Measurements from ENCODE around the gene TNFRSF8. TPM values are rescaled to one million over a fixed set of nuclear protein-coding genes. Genes with fewer than 3 reads are reported as not detected.
A peak's percentile ranks its signal among the peaks of the same experiment; 100 is the strongest.

The TNFRSF8 gene
- total RNA-seq, result 1 to 10 TPM; 1.5 to 1.8 TPM

DNA sequence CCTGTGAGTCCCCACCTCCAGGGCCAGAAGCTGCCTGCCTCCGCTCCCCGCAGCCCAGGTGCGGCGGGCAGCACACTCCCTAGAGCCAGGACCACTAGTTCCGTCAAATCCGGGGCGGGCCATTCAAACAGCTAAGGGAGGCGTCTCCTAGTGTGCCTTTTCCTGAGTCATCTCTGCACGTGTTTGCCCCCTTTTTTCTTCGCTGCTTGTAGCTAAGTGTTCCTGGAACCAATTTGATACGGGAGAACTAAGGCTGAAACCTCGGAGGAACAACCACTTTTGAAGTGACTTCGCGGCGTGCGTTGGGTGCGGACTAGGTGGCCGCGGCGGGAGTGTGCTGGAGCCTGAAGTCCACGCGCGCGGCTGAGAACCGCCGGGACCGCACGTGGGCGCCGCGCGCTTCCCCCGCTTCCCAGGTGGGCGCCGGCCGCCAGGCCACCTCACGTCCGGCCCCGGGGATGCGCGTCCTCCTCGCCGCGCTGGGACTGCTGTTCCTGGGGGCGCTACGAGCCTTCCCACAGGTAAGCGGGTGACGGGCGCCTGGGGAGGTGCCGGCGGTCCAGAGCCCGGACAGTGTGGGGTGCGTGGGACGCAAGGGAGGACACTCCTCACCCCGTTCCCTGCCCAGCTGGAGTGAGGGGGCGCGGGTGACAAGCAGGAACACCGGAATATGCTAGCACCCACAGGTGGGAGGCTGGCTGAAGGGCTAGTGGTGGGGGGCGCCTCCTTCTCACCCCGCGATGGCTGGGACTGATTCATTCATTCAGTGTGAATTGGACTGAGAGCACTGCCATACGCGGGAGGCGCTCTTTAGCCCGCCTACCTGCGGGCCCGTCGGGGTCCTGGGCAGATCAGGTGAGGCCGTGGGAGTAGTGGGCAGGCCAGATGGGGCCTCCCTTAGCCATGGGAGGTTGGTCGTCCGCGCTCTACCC is at the start of gene TNFRSF8:
Gene TNFRSF8 (plus strand): TSS at position 163 of the 932 bp plus-strand sequence. CDS start 296 bp downstream, at position 459.
- TF ChIP-seq CTCF (IDR thresholded peaks at IDR 0.05), result no peak
- H3K4me1 Mint-ChIP-seq (ENCODE audit: low read depth), result peaks cover 55% of the 10 kb centered on the region
- ATAC-seq (peak; percentile 43), DNase-seq (peak; percentile 82)
- ChIA-PET POLR2A (interaction anchor here (0.8 to 6.4 kb wide), 4 partner anchors 16 to 155 kb away, joined by 3 to 43 read pairs (median 3); partner anchors contain the start of gene MFN2), CTCF (interaction anchor here (1.0 to 1.1 kb wide), 2 partner anchors 16 kb away, joined by 3 read pairs; no protein-coding TSS in a partner anchor)
- no peaks in the 10 kb centered on the region for H3K36me3 Mint-ChIP-seq (ENCODE audit: low read depth)
- H3K27me3 Mint-ChIP-seq, result peaks cover 54% of the 10 kb centered on the region
- peak within 1 kb of the TSS; percentile 36 for H3K27ac Mint-ChIP-seq
- H3K4me3 Mint-ChIP-seq, result peak within 1 kb of the TSS; percentile 58
- intact Hi-C loops (cut with micrococcal nuclease), result no loop called here
- H3K9me3 Mint-ChIP-seq, result no peaks in the 10 kb centered on the region

GRCh38 chr1:12014141-12014991 is 48.7 kb upstream of the TNFRSF8 start:
- no peak for TF ChIP-seq CTCF (IDR thresholded peaks at IDR 0.05)
- no peak overlapping the region for H3K4me3 Mint-ChIP-seq
- H3K9me3 Mint-ChIP-seq, result no peaks in the 10 kb centered on the region
- ATAC-seq (no peak), DNase-seq (no peak)
- POLR2A ChIA-PET, result interaction anchor here (1.6 kb wide), 1 partner anchor 106 kb away, joined by 8 read pairs; no protein-coding TSS in a partner anchor
- H3K27ac Mint-ChIP-seq, result peak overlapping the region; percentile 62
- H3K27me3 Mint-ChIP-seq, result no peaks in the 10 kb centered on the region
- intact Hi-C loops (cut with micrococcal nuclease), result no loop called here
- H3K4me1 Mint-ChIP-seq (ENCODE audit: low read depth), result peaks cover 23% of the 10 kb centered on the region
- CTCF ChIA-PET, result interaction anchor here (1.6 kb wide), 1 partner anchor 12 kb away, joined by 5 read pairs; no protein-coding TSS in a partner anchor
- peaks cover 26% of the 10 kb centered on the region for H3K36me3 Mint-ChIP-seq (ENCODE audit: low read depth)

DNA sequence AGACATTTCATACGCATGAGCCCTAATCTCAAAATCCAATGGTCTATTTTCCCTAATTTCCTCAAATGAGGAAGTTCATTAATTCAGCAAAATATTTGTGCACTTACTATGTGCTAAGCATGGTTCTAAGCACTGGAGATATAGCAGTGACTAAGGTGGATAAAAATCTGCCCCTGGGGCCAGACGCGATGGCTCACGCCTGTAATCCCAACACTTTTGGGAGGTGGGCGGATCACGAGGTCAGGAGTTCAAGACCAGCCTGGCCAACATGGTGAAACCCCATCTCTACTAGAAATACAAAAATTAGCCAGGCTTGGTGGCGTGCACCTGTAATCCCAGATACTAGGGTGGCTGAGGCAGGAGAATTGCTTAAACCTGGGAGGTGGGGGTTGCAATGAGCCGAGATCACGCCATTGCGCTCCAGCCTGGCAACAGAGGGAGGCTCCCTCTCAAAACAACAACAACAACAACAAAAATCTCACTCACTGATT is 48.1 kb upstream of the TNFRSF8 start:
- no peak for TF ChIP-seq CTCF (IDR thresholded peaks at IDR 0.05)
- peaks cover 20% of the 10 kb centered on the region for H3K36me3 Mint-ChIP-seq (ENCODE audit: low read depth)
- CTCF ChIA-PET, result no interaction called here
- peak overlapping the region; percentile 51 for H3K27ac Mint-ChIP-seq
- intact Hi-C loops (cut with micrococcal nuclease), result no loop called here
- no peak overlapping the region for H3K4me3 Mint-ChIP-seq
- no peaks in the 10 kb centered on the region for H3K27me3 Mint-ChIP-seq
- peaks cover 24% of the 10 kb centered on the region for H3K4me1 Mint-ChIP-seq (ENCODE audit: low read depth)
- no peaks in the 10 kb centered on the region for H3K9me3 Mint-ChIP-seq
- POLR2A ChIA-PET, result no interaction called here
- no peak for ATAC-seq
- no peak for DNase-seq

- intact Hi-C loops (cut with micrococcal nuclease), result no loop called here
- CTCF ChIA-PET, result interaction anchor here (1.6 kb wide), 1 partner anchor 15 kb away, joined by 3 read pairs; no protein-coding TSS in a partner anchor
Measured at GRCh38 chr1:12015499-12015898, 47.6 kb upstream of the TNFRSF8 start.

More at GRCh38 chr1:12015499-12015898, 47.6 kb upstream of the TNFRSF8 start:
- peaks cover 17% of the 10 kb centered on the region for H3K36me3 Mint-ChIP-seq (ENCODE audit: low read depth)
- DNase-seq, result no peak
- H3K4me1 Mint-ChIP-seq (ENCODE audit: low read depth), result peaks cover 25% of the 10 kb centered on the region
- POLR2A ChIA-PET, result interaction anchor here (1.2 kb wide), 1 partner anchor 108 kb away, joined by 4 read pairs; no protein-coding TSS in a partner anchor
- no peak overlapping the region for H3K27ac Mint-ChIP-seq
- ATAC-seq, result no peak
- no peaks in the 10 kb centered on the region for H3K27me3 Mint-ChIP-seq
- H3K9me3 Mint-ChIP-seq, result no peaks in the 10 kb centered on the region
- H3K4me3 Mint-ChIP-seq, result no peak overlapping the region
- no peak for TF ChIP-seq CTCF (IDR thresholded peaks at IDR 0.05)
